Prostate gland (tissue), 2 donors: ENCODE data around the gene ASAH2.
A peak's percentile ranks its signal among the peaks of the same experiment; 100 is the strongest.

Experiments
- POLR2A ChIP-seq: fragments of 450-650 bp; IDR thresholded peaks from one replicate; pipeline ENCODE4 v1.6.1; 2016; ENCODE audit warnings: antibody characterized with exemption, mild to moderate bottlenecking
- POLR2AphosphoS5 ChIP-seq: sonication (generic); formaldehyde crosslinking; IDR thresholded peaks from one replicate; pipeline ENCODE4 v1.6.1; 2017; ENCODE audit warnings: antibody characterized with exemption
- TF ChIP-seq, protein P1 (sequence below), 4 experiments: fragments of 200-600 bp in 2 of 4; fragments of 450-650 bp in 2 of 4; sonication (generic) in 2 of 4; IDR thresholded peaks; 1 replicate in 3 of 4; 2 replicates in 1 of 4; pipeline ENCODE4 v1.5.1; 2016 to 2019; ENCODE audit warnings: antibody characterized with exemption in 4 of 4, mild to moderate bottlenecking in 2 of 4, moderate library complexity in 2 of 4

DNA sequence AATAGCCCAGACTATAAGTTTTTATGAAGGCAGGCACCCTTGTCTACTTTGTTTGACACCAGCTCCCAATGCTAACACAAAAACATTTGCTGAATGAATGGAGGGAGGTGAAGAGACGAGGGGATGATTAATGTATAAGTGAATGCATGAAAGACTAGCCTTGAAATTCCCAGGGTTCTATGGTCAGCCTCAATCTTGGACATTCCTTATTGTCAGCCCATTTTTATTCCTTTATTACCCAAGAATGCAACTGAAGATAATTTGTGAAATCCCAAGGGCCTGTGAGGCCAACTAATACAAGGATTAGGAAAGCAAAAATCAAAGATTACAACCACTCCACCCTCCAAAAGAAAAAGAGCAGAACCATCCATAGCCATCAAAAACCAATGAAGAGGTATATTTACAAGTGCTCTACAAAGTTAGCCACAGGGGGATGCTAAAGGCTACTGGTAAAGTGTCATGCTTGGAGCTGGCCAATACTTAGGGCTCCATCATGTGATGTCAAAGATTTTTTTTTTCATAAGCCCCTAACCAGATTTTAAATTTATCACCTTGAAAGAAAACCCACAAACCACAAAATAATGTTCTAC, 40.0 kb upstream of the ASAH2 start:
- TF ChIP-seq POLR2A = no peak
- TF ChIP-seq, protein P1, sequence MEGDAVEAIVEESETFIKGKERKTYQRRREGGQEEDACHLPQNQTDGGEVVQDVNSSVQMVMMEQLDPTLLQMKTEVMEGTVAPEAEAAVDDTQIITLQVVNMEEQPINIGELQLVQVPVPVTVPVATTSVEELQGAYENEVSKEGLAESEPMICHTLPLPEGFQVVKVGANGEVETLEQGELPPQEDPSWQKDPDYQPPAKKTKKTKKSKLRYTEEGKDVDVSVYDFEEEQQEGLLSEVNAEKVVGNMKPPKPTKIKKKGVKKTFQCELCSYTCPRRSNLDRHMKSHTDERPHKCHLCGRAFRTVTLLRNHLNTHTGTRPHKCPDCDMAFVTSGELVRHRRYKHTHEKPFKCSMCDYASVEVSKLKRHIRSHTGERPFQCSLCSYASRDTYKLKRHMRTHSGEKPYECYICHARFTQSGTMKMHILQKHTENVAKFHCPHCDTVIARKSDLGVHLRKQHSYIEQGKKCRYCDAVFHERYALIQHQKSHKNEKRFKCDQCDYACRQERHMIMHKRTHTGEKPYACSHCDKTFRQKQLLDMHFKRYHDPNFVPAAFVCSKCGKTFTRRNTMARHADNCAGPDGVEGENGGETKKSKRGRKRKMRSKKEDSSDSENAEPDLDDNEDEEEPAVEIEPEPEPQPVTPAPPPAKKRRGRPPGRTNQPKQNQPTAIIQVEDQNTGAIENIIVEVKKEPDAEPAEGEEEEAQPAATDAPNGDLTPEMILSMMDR (IDR thresholded peaks at IDR 0.05) = peak in 3 of 4 experiments; percentile 16 to 43 (median 39)
- TF ChIP-seq POLR2AphosphoS5 = no peak
